GM23338 (cell line): Measurements from ENCODE around the gene KCNIP1. TPM values are rescaled to one million over a fixed set of nuclear protein-coding genes. Genes with fewer than 3 reads are reported as not detected.

Experiments used
- ATAC-seq: fragments of 200-7000 bp; cut with Tn5 transposase; 3 replicates; pipeline ENCODE4 v1.9.1; 2020
- DNase-seq: peaks from one replicate; pipeline ENCODE4 v3.0.0-alpha.2; 2015; ENCODE audit warnings: low spot score
- H2AFZ ChIP-seq: fragments of 200-600 bp; sonication (generic); 2 replicates; pipeline ENCODE4 v1.8.0; 2016; ENCODE audit warnings: antibody characterized with exemption, mild to moderate bottlenecking, moderate library complexity
- H3F3A ChIP-seq: fragments of 200-600 bp; sonication (generic); replicated peaks from 2 replicates; pipeline ENCODE4 v1.8.0; 2017; ENCODE audit warnings: antibody characterized with exemption, mixed run types, low read depth
- H3K27ac ChIP-seq: fragments of 200-600 bp; sonication (generic); 2 replicates; pipeline ENCODE4 v1.6.1; 2016; ENCODE audit warnings: low read depth
- H3K27me3 ChIP-seq: fragments of 200-600 bp; sonication (generic); 2 replicates; pipeline ENCODE4 v1.8.0; 2016; ENCODE audit warnings: mild to moderate bottlenecking, mixed run types, moderate library complexity; ENCODE audit not compliant: insufficient read depth
- H3K36me3 ChIP-seq: fragments of 200-600 bp; sonication (generic); 2 replicates; pipeline ENCODE4 v1.8.0; 2016; ENCODE audit warnings: mild to moderate bottlenecking; ENCODE audit not compliant: insufficient read depth
- H3K4me1 ChIP-seq: fragments of 200-600 bp; sonication (generic); 2 replicates; pipeline ENCODE4 v1.8.0; 2016; ENCODE audit warnings: mild to moderate bottlenecking, moderate library complexity; ENCODE audit not compliant: insufficient read depth
- H3K4me2 ChIP-seq: fragments of 200-600 bp; sonication (generic); 2 replicates; pipeline ENCODE4 v1.7.1; 2017; ENCODE audit warnings: mixed run types
- H3K4me3 ChIP-seq: fragments of 200-600 bp; sonication (generic); 2 replicates; pipeline ENCODE4 v1.6.1; 2016; ENCODE audit warnings: mixed run types
- H3K79me2 ChIP-seq: fragments of 200-600 bp; sonication (generic); replicated peaks from 2 replicates; pipeline ENCODE4 v1.8.0; 2017; ENCODE audit warnings: mild to moderate bottlenecking; ENCODE audit not compliant: insufficient read depth
- H3K9me2 ChIP-seq: fragments of 200-600 bp; sonication (generic); 2 replicates; pipeline ENCODE4 v1.8.0; 2017; ENCODE audit not compliant: insufficient read depth
- H4K20me1 ChIP-seq: fragments of 200-600 bp; sonication (generic); replicated peaks from 2 replicates; pipeline ENCODE4 v1.8.0; 2017; ENCODE audit warnings: mild to moderate bottlenecking; ENCODE audit not compliant: insufficient read depth
- H3K27ac Mint-ChIP-seq: 2 replicates; pipeline ENCODE4 v1.8.0; 2020; ENCODE audit warnings: inconsistent platforms, mild to moderate bottlenecking, moderate library complexity, mixed read lengths
- H3K27me3 Mint-ChIP-seq: 3 replicates; pipeline ENCODE4 v1.8.0; 2022; ENCODE audit warnings: low read depth, mild to moderate bottlenecking, moderate library complexity, mixed read lengths, inconsistent platforms; ENCODE audit not compliant: insufficient read depth, poor library complexity
- H3K36me3 Mint-ChIP-seq: 3 replicates; pipeline ENCODE4 v1.8.0; 2021; ENCODE audit warnings: low read depth, mild to moderate bottlenecking, inconsistent platforms, moderate library complexity, mixed read lengths
- H3K4me1 Mint-ChIP-seq: 3 replicates; pipeline ENCODE4 v1.8.0; 2020; ENCODE audit warnings: mild to moderate bottlenecking, inconsistent platforms, mixed read lengths
- H3K4me3 Mint-ChIP-seq: 3 replicates; pipeline ENCODE4 v1.8.0; 2021; ENCODE audit warnings: moderate library complexity, mild to moderate bottlenecking, inconsistent platforms, mixed read lengths
- H3K9me3 Mint-ChIP-seq: 3 replicates; pipeline ENCODE4 v1.8.0; 2020; ENCODE audit warnings: moderate library complexity, mild to moderate bottlenecking, inconsistent platforms, mixed read lengths
- CREB1 ChIP-seq: fragments of 250-450 bp; sonication (Bioruptor Pico); IDR thresholded peaks from 2 replicates; pipeline ENCODE4 v1.5.0; 2020; ENCODE audit warnings: low read depth, mild to moderate bottlenecking, moderate library complexity
- ETS1 ChIP-seq: IDR thresholded peaks from 2 replicates; pipeline ENCODE4 v1.6.1; 2016; ENCODE audit warnings: antibody characterized with exemption
- EZH2 ChIP-seq: fragments of 200-600 bp; sonication (generic); IDR thresholded peaks from one replicate; pipeline ENCODE4 v1.8.0; 2017; ENCODE audit warnings: antibody characterized with exemption, mild to moderate bottlenecking, low read depth; ENCODE audit not compliant: unreplicated experiment
- JUNB ChIP-seq: IDR thresholded peaks from one replicate; pipeline ENCODE4 v1.6.1; 2016; ENCODE audit warnings: antibody characterized with exemption; ENCODE audit not compliant: unreplicated experiment
- NANOG ChIP-seq: IDR thresholded peaks from 2 replicates; pipeline ENCODE4 v1.6.1; 2016; ENCODE audit warnings: antibody characterized with exemption, borderline replicate concordance
- POLR2AphosphoS5 ChIP-seq: IDR thresholded peaks from 2 replicates; pipeline ENCODE4 v1.6.1; 2016; ENCODE audit warnings: antibody characterized with exemption, low read depth
- REST ChIP-seq: IDR thresholded peaks from one replicate; pipeline ENCODE4 v1.6.1; 2018; ENCODE audit warnings: antibody characterized with exemption; ENCODE audit not compliant: unreplicated experiment
- STAT1 ChIP-seq: IDR thresholded peaks from one replicate; pipeline ENCODE4 v1.6.1; 2016; ENCODE audit warnings: antibody characterized with exemption; ENCODE audit not compliant: unreplicated experiment
- ZNF114 ChIP-seq: fragments of 250-450 bp; sonication (Bioruptor Pico); IDR thresholded peaks from 2 replicates; pipeline ENCODE4 v1.5.0; 2020; ENCODE audit warnings: mild to moderate bottlenecking, moderate library complexity
- ZNF331 ChIP-seq: fragments of 250-450 bp; sonication (Bioruptor Pico); IDR thresholded peaks from 2 replicates; pipeline ENCODE4 v1.5.0; 2020; ENCODE audit warnings: low read depth, mild to moderate bottlenecking, moderate library complexity
- ZNF462 ChIP-seq: fragments of 250-450 bp; sonication (Bioruptor Pico); IDR thresholded peaks from 2 replicates; pipeline ENCODE4 v1.5.0; 2020; ENCODE audit warnings: mild to moderate bottlenecking, moderate library complexity
- polyA plus RNA-seq: library from polyadenylated mRNA; unstranded; fragments of >200 nt; fragmentation: Nextera tagmentation; extraction: Ambion mirVana; gene quantifications from 2 replicates; pipeline ENCODE4 v1.2.1, GENCODE V29; 2016
- total RNA-seq: library from RNA; depleted of rRNA; stranded (reverse); fragments of >200 nt; shearing (Covaris generic); gene quantifications from 2 replicates; pipeline ENCODE4 v1.2.3, GENCODE V29; 2014

Gene KCNIP1
- total and polyA plus RNA-seq, 2 experiments from 2014 or later, result 0.31 to 0.87 TPM

- no peak overlapping the region for H3K4me2 ChIP-seq
- no peak overlapping the region for H3K4me3 ChIP-seq
- no peak overlapping the region for H3K27ac Mint-ChIP-seq
- peaks cover 11% of the 10 kb centered on the region for H3K4me1 Mint-ChIP-seq
- H3K36me3 ChIP-seq, result no peaks in the 10 kb centered on the region
- H3K9me2 ChIP-seq, result no peaks in the 10 kb centered on the region; the same call in 1 of the 2 replicates
- H3K4me1 ChIP-seq, result no peaks in the 10 kb centered on the region
- no peaks in the 10 kb centered on the region; the same call in 2 of the 3 replicates for H3K9me3 Mint-ChIP-seq
- H3K4me3 Mint-ChIP-seq, result no peak overlapping the region
- H2AFZ ChIP-seq, result no peak overlapping the region
- H3K27ac ChIP-seq, result no peak overlapping the region
- H4K20me1 ChIP-seq, result no peaks in the 10 kb centered on the region
- no peak for ATAC-seq
- H3F3A ChIP-seq, result no peaks in the 10 kb centered on the region
- H3K27me3 ChIP-seq, result no peaks in the 10 kb centered on the region
- no peak for TF ChIP-seq ETS1
- no peaks in the 10 kb centered on the region for H3K36me3 Mint-ChIP-seq
- H3K79me2 ChIP-seq, result no peaks in the 10 kb centered on the region
- DNase-seq, result no peak
- peaks cover 8% of the 10 kb centered on the region for H3K27me3 Mint-ChIP-seq
Observed at GRCh38 chr5:170485616-170485911, 18.3 kb upstream of the KCNIP1 start.

- Mint-ChIP-seq H3K4me3 (no peak overlapping the region), H3K27ac (no peak overlapping the region), H3K9me3 (no peaks in the 10 kb centered on the region; the same call in 2 of the 3 replicates), H3K27me3 (peaks cover 8% of the 10 kb centered on the region), H3K4me1 (peaks cover 13% of the 10 kb centered on the region), H3K36me3 (no peaks in the 10 kb centered on the region)
- DNase-seq (no peak), ATAC-seq (no peak)
- Histone ChIP-seq H3F3A (no peaks in the 10 kb centered on the region), H3K4me1 (0 out of 2 replicates have a peak, but pooled peaks cover under 1% of the 10 kb centered on the region), H3K79me2 (no peaks in the 10 kb centered on the region), H3K36me3 (no peaks in the 10 kb centered on the region), H3K4me3 (no peak overlapping the region), H3K27ac (no peak overlapping the region), H3K4me2 (no peak overlapping the region), H4K20me1 (no peaks in the 10 kb centered on the region), H3K9me2 (no peaks in the 10 kb centered on the region; the same call in 1 of the 2 replicates), H2AFZ (no peak overlapping the region), H3K27me3 (no peaks in the 10 kb centered on the region)
- TF ChIP-seq EZH2 (no peak), ZNF114 (CRISPR knock-in tag) (no peak), ZNF462 (no peak), CREB1 (no peak), ETS1 (no peak), ZNF331 (CRISPR knock-in tag) (no peak), POLR2AphosphoS5 (no peak), STAT1 (no peak), REST (no peak), NANOG (no peak), JUNB (no peak)
Observed at GRCh38 chr5:170486371-170486770, 17.4 kb upstream of the KCNIP1 start.
